Fibroblast of lung (primary cell): ENCODE measurements around the gene CELF2. TPM values are rescaled to one million over a fixed set of nuclear protein-coding genes. Genes with fewer than 3 reads are reported as not detected.
"Not testable (repeated sequence)": the region's sequence is repeated elsewhere in the genome, so short reads cannot be mapped to it uniquely, and the experiment has no call there.

ENCODE experiments used
- DNase-seq, 2 donors: peaks; one replicate each; pipeline versions ENCODE4 v3.0.0 to v3.0.0-alpha.2; 2010; ENCODE audit warnings: low read depth in 2 of 2
- H2AFZ ChIP-seq: 2 replicates; pipeline ENCODE4 v1.5.1; 2012; ENCODE audit warnings: low read length, control low read depth, inconsistent platforms
- H3K27ac ChIP-seq: 2 replicates; pipeline ENCODE4 v1.5.1; 2011; ENCODE audit warnings: low read length, control low read depth; ENCODE audit not compliant: insufficient read depth
- H3K27me3 ChIP-seq: 2 replicates; pipeline ENCODE4 v1.5.1; 2011; ENCODE audit warnings: mild to moderate bottlenecking, low read length; ENCODE audit not compliant: control insufficient read depth, insufficient read depth
- H3K36me3 ChIP-seq: 2 replicates; pipeline ENCODE4 v1.5.1; 2011; ENCODE audit warnings: low read length; ENCODE audit not compliant: control insufficient read depth, insufficient read depth
- H3K4me1 ChIP-seq: 2 replicates; pipeline ENCODE4 v1.5.1; 2011; ENCODE audit warnings: low read length; ENCODE audit not compliant: control insufficient read depth, insufficient read depth; ENCODE audit errors: extremely low read depth
- H3K4me2 ChIP-seq: 2 replicates; pipeline ENCODE4 v1.5.1; 2011; ENCODE audit warnings: low read length, control low read depth; ENCODE audit not compliant: insufficient read depth; ENCODE audit errors: extremely low read depth
- H3K4me3 ChIP-seq, 4 experiments: fragments of 200-600 bp in 1 of 4; sonication (generic) in 1 of 4; replicated peaks in 1 of 4; 2 replicates each; pipeline ENCODE4 v1.5.1; 2011 to 2016; ENCODE audit warnings: low read length in 4 of 4, low read depth in 3 of 4, mild to moderate bottlenecking in 3 of 4, control low read depth in 2 of 4, inconsistent platforms in 1 of 4, mixed read lengths in 1 of 4; ENCODE audit not compliant: insufficient read depth in 1 of 4; ENCODE audit errors: control extremely low read depth in 1 of 4
- H3K79me2 ChIP-seq: 2 replicates; pipeline ENCODE4 v1.5.1; 2012; ENCODE audit warnings: mild to moderate bottlenecking, low read length, inconsistent platforms; ENCODE audit not compliant: control insufficient read depth, insufficient read depth
- H3K9ac ChIP-seq: 2 replicates; pipeline ENCODE4 v1.5.1; 2011; ENCODE audit warnings: mild to moderate bottlenecking, low read length, control low read depth; ENCODE audit not compliant: insufficient read depth
- H3K9me3 ChIP-seq: 2 replicates; pipeline ENCODE4 v1.5.1; 2012; ENCODE audit warnings: low read depth, low read length; ENCODE audit not compliant: control insufficient read depth, insufficient read depth
- H4K20me1 ChIP-seq: 2 replicates; pipeline ENCODE4 v1.5.1; 2011; ENCODE audit warnings: low read length; ENCODE audit not compliant: control insufficient read depth, insufficient read depth; ENCODE audit errors: extremely low read depth
- EZH2 ChIP-seq: IDR thresholded peaks from 2 replicates; pipeline ENCODE4 v1.5.1; 2012; ENCODE audit warnings: low read length, control low read depth, mild to moderate bottlenecking; ENCODE audit errors: missing control alignments
- polyA plus RNA-seq, 2 donors: library from polyadenylated mRNA; depleted of rRNA in 1 of 2; stranded (reverse) in 1 of 2; unstranded in 1 of 2; fragments of >200 nt; gene quantifications; 2 replicates each; pipeline ENCODE4 v1.2.1, GENCODE V29; 2011 to 2012; ENCODE audit warnings: missing spikeins in 1 of 2
- total RNA-seq: library from RNA; depleted of rRNA; stranded (reverse); fragments of >200 nt; gene quantifications from 2 replicates; pipeline ENCODE4 v1.2.1, GENCODE V29; 2014
- TF ChIP-seq, protein P1 (sequence below), 2 donors: IDR thresholded peaks in 1 of 2; conservative IDR thresholded peaks in 1 of 2; 1 replicate in 1 of 2; 2 replicates in 1 of 2; pipeline ENCODE4 v1.5.1; 2011 to 2012; ENCODE audit warnings: low read length in 2 of 2, control low read depth in 1 of 2, inconsistent platforms in 1 of 2, low read depth in 1 of 2, mild to moderate bottlenecking in 1 of 2

The CELF2 gene
- total and polyA plus RNA-seq, 2 donors (not counting 1 experiment from before 2014, with no cell fraction given) = 16.9 to 25.1 TPM

DNA sequence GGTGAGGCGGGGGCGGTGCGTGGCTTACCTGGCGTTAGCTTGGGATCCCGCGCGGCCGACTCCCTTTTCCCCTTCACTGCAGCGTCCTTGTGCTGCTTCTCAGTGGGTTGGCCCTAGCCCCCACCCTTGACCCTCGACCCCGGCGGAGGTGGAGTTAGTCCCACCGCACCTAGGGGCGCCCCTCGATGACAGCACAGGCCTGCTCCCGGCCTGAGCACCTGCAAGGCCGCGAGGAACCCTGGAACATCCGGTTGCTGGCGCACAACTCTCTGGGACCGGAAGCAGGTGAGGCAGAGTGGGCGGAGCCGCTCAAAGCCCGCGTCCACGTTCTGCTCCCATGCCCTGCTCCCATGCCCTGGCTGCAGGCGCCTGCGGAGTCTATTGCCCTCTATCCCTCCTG, 326.9 kb downstream of the CELF2 start:
- Histone ChIP-seq H4K20me1 (no peaks in the 10 kb centered on the region), H3K27me3 (no peaks in the 10 kb centered on the region), H3K9ac (no peak overlapping the region), H3K9me3 (no peaks in the 10 kb centered on the region), H3K79me2 (no peaks in the 10 kb centered on the region), H3K4me1 (no peaks in the 10 kb centered on the region), H3K36me3 (no peaks in the 10 kb centered on the region), H2AFZ (no peak overlapping the region), H3K4me2 (no peak overlapping the region), H3K27ac (no peak overlapping the region), H3K4me3 (no peak overlapping the region)
- no peak for DNase-seq
- TF ChIP-seq, protein P1, sequence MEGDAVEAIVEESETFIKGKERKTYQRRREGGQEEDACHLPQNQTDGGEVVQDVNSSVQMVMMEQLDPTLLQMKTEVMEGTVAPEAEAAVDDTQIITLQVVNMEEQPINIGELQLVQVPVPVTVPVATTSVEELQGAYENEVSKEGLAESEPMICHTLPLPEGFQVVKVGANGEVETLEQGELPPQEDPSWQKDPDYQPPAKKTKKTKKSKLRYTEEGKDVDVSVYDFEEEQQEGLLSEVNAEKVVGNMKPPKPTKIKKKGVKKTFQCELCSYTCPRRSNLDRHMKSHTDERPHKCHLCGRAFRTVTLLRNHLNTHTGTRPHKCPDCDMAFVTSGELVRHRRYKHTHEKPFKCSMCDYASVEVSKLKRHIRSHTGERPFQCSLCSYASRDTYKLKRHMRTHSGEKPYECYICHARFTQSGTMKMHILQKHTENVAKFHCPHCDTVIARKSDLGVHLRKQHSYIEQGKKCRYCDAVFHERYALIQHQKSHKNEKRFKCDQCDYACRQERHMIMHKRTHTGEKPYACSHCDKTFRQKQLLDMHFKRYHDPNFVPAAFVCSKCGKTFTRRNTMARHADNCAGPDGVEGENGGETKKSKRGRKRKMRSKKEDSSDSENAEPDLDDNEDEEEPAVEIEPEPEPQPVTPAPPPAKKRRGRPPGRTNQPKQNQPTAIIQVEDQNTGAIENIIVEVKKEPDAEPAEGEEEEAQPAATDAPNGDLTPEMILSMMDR (conservative IDR thresholded peaks at IDR 0.05 in 1 of 2, IDR thresholded peaks at IDR 0.05 in 1 of 2; ENCODE audit: low read depth in 1 of 2, low read length in 2 of 2) = no peak
- no peak for TF ChIP-seq EZH2

DNA sequence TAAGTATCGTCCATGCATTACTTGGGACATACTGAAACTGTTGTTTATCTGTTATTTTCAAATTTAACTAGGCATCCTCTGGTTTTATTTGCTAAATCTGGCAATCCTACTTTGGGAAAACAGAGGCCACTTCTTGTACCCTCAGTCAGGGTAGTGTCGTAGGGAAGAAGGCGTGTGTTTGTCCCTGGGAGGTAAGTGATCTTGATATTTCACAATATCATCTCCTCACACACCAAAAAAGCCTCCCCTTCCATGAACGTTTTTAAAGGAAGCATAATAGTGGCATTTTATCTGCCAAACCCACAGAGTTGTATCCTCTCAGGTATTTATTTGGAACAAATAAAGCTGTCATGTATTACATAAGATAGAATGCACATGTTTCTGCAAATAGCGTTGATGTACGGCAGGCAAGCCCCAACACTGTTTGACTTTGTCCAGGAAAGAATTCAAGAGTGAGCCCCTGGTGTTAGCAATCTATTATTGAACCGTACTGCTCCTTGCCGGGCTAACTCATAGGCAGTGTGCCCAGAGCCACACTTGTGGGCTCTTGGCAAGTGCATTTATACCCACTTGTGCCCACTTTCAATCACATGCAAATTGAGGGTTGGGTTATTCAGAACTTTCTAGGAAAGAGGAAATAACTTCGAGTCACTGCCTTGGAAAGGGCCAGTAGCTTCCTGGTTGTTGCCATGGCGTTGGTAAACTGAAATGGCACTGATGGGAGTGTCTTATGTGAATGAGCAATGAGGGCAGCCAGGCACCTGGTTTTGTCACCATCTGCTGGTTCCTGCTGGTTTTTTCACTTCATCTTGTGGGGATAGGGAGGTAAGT, 327.8 kb downstream of the CELF2 start:
- TF ChIP-seq EZH2 = no peak
- TF ChIP-seq, protein P1 (conservative IDR thresholded peaks at IDR 0.05 in 1 of 2, IDR thresholded peaks at IDR 0.05 in 1 of 2; ENCODE audit: low read depth in 1 of 2, low read length in 2 of 2) = no peak
- Histone ChIP-seq H3K27ac (no peak overlapping the region), H3K27me3 (no peaks in the 10 kb centered on the region), H3K4me1 (no peaks in the 10 kb centered on the region), H2AFZ (no peak overlapping the region), H4K20me1 (no peaks in the 10 kb centered on the region), H3K79me2 (no peaks in the 10 kb centered on the region), H3K9me3 (no peaks in the 10 kb centered on the region), H3K4me3 (no peak overlapping the region), H3K36me3 (no peaks in the 10 kb centered on the region), H3K9ac (no peak overlapping the region), H3K4me2 (no peak overlapping the region)
- no peak for DNase-seq

DNA sequence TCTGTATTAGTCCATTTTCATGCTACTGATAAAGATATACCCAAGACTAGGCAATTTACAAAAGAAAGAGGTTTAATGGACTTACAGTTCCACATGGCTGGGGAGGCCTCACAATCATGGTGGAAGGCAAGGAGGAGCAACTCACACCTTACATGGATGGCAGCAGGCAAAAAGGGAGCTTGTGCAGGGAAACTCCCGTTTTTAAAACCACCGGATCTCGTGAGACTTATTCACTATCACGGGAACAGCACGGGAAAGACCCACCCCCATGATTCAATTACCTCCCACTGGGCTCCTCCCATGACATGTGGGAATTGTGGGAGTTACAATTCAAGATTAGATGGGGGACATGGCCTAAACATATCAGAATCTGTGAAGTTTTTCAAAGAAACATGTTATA, 329.9 kb downstream of the CELF2 start:
- H3K4me1 ChIP-seq, H3K27me3 ChIP-seq, H2AFZ ChIP-seq, H3K9ac ChIP-seq, H4K20me1 ChIP-seq, H3K4me3 ChIP-seq, DNase-seq, H3K9me3 ChIP-seq, H3K36me3 ChIP-seq, H3K79me2 ChIP-seq, H3K4me2 ChIP-seq, H3K27ac ChIP-seq: not testable (repeated sequence)
